D721Med (cell line): ENCODE results near the gene EHMT1.

ENCODE experiments used
- DNase-seq: peaks from one replicate; pipeline ENCODE4 v3.0.0; 2011; ENCODE audit warnings: low spot score; ENCODE audit not compliant: insufficient read length
- FAIRE-seq: peaks from 2 replicates; lab custom pipeline; 2011; peaks lifted over from hg19 to GRCh38; lab: Jason Lieb, UNC
- TF ChIP-seq, protein P1 (sequence below): IDR thresholded peaks from 2 replicates; pipeline ENCODE4 v1.5.1; 2012; ENCODE audit warnings: mild to moderate bottlenecking, control low read depth; ENCODE audit not compliant: insufficient read depth; ENCODE audit errors: missing control alignments

The EHMT1 gene

DNA sequence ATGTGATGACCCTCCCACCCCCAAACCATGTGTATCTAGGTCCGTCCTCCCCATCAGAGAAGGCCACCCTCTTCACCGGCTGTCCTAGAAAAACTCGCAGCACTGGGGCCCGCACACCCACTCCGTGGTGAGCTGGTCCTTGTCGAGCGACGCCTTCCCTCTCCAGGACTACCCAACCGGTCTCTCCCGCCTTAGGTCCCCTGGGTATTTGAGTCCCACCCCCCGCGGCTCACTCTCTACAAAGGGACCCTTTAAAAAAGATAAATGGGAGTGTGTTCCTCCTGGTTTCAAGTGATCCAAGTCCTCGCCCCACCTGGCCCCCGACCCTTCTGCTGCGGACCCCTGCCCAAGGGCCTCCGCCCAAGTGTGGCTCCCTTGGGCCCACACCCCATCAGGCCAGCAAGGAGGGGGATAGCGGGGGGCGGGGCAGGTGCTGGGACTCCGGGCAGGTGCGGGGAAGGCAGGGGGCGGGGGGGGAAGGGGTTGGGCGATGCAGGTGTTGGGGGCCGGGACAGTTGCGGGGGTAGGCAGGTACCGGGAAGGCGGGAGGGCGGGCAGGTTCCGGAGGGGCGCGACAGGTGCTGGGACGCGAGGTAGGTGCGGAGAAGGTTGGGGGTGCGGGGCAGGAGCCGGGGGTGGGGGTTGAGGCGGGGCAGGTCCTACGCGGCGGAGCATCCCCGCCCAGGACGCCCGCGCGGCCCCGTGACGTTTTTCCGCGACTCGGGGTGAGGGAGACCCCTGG, 14.3 kb upstream of the EHMT1 start:
- TF ChIP-seq, protein P1, sequence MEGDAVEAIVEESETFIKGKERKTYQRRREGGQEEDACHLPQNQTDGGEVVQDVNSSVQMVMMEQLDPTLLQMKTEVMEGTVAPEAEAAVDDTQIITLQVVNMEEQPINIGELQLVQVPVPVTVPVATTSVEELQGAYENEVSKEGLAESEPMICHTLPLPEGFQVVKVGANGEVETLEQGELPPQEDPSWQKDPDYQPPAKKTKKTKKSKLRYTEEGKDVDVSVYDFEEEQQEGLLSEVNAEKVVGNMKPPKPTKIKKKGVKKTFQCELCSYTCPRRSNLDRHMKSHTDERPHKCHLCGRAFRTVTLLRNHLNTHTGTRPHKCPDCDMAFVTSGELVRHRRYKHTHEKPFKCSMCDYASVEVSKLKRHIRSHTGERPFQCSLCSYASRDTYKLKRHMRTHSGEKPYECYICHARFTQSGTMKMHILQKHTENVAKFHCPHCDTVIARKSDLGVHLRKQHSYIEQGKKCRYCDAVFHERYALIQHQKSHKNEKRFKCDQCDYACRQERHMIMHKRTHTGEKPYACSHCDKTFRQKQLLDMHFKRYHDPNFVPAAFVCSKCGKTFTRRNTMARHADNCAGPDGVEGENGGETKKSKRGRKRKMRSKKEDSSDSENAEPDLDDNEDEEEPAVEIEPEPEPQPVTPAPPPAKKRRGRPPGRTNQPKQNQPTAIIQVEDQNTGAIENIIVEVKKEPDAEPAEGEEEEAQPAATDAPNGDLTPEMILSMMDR = no peak
- FAIRE-seq (no peak), DNase-seq (no peak)

DNA sequence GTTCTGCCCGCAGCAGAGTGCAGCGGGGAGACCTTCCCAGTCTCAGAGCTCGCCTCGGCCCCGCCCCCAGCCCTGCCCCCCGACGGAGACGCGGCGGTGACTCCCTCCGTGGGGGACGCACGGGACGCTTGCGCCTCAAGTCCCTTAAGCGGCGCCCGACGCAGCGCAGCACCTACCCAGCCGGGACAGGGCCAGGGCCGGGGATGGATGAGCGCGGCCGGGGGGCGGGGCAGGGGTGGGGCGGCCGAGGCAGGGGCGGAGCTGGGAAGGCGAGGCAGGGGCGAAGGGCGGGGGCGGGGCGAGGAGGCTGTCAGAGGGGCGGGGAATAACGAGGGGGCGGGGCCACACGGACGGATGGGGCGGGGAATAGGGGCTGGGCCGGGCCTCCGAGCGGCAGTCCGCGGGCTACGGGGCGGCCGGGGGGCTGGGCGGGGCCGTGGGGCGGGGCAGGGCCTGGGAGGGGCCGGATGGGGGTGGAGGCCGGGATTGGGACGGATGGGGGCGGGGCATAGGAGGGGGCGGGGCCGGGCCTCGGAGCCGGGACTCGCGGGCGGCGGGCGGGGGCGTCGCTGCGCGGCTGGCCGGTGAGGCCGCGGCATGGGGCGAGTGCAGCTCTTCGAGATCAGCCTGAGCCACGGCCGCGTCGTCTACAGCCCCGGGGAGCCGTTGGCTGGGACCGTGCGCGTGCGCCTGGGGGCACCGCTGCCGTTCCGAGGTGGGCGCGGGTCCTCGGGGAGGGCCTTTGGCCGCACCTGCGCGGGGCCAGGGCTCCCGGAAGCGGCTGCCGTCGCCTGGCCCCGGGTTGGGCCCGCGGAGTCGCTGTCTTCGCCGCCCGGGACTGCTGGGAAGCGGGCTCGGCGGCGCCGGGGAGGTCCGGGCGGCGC, 13.4 kb upstream of the EHMT1 start, which contains the start of gene ARRDC1:
Gene ARRDC1, plus strand, starts transcription at position 566 of the 884 bp plus-strand sequence. Its CDS starts 32 bp downstream, at position 598.
- TF ChIP-seq, protein P1 = no peak
- no peak for FAIRE-seq
- peak; percentile 81 for DNase-seq

DNA sequence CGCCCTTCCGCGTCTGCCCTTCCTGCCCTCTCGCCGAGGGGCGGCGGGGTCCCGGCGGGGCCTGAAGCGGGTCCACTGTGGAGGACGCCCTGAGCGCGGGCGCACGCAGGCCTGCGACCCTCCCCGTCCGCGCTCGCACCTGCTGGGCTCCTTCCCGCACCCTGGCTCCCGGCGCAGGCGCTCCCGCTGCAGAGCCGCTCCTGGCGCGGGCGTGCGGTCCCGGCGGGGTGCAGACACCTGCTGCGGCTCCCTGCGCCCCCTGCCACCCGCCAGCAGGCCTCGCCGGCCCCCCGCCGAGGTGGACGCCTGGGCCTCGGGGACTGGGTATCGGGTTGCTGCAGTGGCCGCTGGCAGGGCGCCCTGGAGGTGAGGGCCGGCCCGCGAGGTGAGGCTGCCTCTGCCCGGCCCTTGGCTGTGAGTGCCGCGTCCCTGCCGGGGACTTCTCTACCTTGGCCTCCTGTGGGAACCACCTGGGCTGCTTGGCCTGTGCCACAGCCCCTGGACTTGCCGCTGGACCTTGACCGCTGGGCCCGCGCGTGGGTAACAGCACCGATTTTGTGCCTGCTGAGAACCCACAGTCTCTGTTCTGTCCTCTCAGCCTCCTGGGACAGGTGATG, 12.7 kb upstream of the EHMT1 start:
- FAIRE-seq (no peak), DNase-seq (no peak)
- TF ChIP-seq, protein P1 = no peak

DNA sequence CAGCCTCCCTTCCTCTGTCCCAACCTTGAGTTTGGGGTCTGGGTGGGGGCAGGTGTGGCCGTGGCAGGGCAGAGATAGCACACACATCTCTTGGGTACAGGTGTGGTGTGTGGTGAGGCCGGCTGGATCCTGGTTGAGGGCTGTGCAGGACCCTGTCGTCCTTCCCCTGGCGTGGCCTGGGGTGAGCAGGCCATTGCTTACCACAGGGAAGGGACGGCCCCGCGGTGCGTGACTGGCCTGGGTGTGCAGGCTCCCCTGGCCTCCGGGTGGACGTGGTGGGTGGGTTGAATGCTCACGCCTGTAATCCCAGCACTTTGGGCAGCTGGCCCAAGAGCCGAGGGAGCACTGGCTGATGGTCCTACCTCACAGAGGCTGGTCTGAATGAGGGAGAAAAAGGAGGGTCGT, 12.1 kb upstream of the EHMT1 start:
- DNase-seq = no peak
- TF ChIP-seq, protein P1 = no peak
- FAIRE-seq = no peak

DNA sequence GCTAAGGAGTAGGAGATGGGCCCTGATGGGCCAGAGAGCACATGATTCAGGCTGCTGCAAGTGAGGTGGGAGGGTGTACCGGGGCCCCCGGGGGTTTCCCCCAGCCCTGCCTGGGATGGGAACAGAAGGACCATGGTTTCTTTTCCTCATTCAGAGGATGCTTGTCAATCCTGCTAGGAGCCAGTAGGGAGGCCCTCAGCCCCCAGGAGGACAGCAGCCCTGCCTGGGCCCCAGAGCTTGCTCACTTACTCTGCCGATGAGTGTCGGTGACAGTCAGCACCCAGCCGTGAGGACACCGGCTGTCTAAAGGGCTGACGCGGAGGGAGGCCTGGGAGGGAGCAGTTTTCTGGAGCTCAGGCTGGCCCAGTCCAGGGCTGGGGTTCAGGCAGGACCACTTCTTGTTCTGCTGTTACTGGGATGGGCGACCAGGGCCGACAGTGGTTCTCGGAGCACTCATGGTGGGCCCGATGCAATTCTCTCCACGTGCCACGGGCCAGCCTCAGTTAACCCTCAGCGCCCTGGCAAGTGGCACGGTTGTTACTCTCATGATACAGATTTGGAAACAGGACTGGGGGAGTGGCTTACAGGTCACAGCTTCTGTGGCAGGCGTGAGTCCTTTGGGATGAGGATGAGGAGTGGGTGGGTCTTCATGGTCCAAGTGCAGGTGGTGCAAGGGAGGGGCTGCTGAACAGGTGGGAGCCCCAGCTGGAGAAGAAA, 11.5 kb upstream of the EHMT1 start:
- no peak for FAIRE-seq
- DNase-seq = no peak
- TF ChIP-seq, protein P1 = no peak

DNA sequence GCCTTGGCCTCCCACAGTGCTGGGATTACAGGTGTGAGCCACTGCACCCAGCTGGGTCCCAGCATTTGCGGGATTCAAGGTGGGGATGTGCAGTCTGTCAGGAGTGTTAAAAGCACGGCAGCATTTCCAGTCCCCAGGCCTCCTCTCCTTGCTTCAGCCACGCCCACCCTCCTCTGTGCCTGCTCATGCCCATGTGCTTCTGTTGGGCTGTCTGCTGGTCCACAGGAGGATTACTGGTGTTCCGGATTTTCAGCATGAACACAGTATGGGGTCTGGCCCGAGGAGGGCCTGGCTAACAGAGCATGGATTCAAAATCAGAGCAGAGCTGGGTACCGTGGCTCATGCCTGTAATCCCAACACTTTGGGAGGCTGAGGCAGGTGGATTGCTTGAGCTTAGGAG, 7.9 kb upstream of the EHMT1 start:
- DNase-seq (no peak), FAIRE-seq (no peak)
- TF ChIP-seq, protein P1 = no peak
